Measurements from ENCODE around the gene AMPH.

GRCh38 chr7:38554586-38554985, 76.6 kb downstream of the AMPH start:
- no peak for TF ChIP-seq CTCF (IDR thresholded peaks at IDR 0.05)
- TF ChIP-seq POLR2A (IDR thresholded peaks at IDR 0.05), result no peak

Data from testis (tissue), 2 donors.